H1 (cell line): ENCODE data around the gene SCG2. TPM values are rescaled to one million over a fixed set of nuclear protein-coding genes. Genes with fewer than 3 reads are reported as not detected.

Experiments used
- CTCF ChIA-PET: fragments of 300-600 bp; sonication (Branson Sonifier 250); formaldehyde crosslinking; loops from one replicate; lab custom pipeline; 2021; ENCODE audit not compliant: partially characterized antibody; lab: Charles Lee
- POLR2A ChIA-PET: fragments of 300-600 bp; sonication (Branson Sonifier 250); formaldehyde crosslinking; loops from one replicate; lab custom pipeline; 2021; ENCODE audit warnings: inconsistent platforms; ENCODE audit not compliant: partially characterized antibody; lab: Charles Lee
- DNase-seq, 2 experiments: peaks; one replicate each; pipeline versions ENCODE4 v3.0.0 to v3.0.0-alpha.2; 2010 to 2022; ENCODE audit warnings: low spot score in 2 of 2, low read depth in 1 of 2, mixed read lengths in 1 of 2
- FAIRE-seq: peaks from 2 replicates; lab custom pipeline; 2011; peaks lifted over from hg19 to GRCh38; lab: Jason Lieb, UNC
- H2AFZ ChIP-seq: 2 replicates; pipeline ENCODE4 v1.8.1; 2012; ENCODE audit warnings: low read length, inconsistent platforms
- H2AK5ac ChIP-seq: 2 replicates; pipeline ENCODE4 v1.6.1; 2013; ENCODE audit warnings: low read depth, low read length
- H2BK120ac ChIP-seq: replicated peaks from 2 replicates; pipeline ENCODE3; 2013; ENCODE audit warnings: low read depth, low read length, inconsistent platforms
- H2BK12ac ChIP-seq: 2 replicates; pipeline ENCODE4 v1.6.1; 2013; ENCODE audit warnings: low read depth, low read length
- H2BK15ac ChIP-seq: 2 replicates; pipeline ENCODE4 v1.6.1; 2013; ENCODE audit warnings: low read length
- H2BK20ac ChIP-seq: 2 replicates; pipeline ENCODE4 v1.6.1; 2013; ENCODE audit warnings: low read length
- H2BK5ac ChIP-seq: 2 replicates; pipeline ENCODE4 v1.6.1; 2013; ENCODE audit warnings: low read depth, low read length
- H3K14ac ChIP-seq: 2 replicates; pipeline ENCODE4 v1.6.1; 2013; ENCODE audit warnings: inconsistent platforms; ENCODE audit not compliant: insufficient read length
- H3K18ac ChIP-seq: 2 replicates; pipeline ENCODE4 v1.6.1; 2013; ENCODE audit warnings: low read length; ENCODE audit errors: extremely low read depth
- H3K23ac ChIP-seq: 2 replicates; pipeline ENCODE4 v1.6.1; 2013; ENCODE audit warnings: inconsistent platforms; ENCODE audit not compliant: insufficient read length
- H3K23me2 ChIP-seq: 2 replicates; pipeline ENCODE4 v1.6.1; 2013; ENCODE audit warnings: low read depth, low read length
- H3K27ac ChIP-seq: 2 replicates; pipeline ENCODE4 v1.6.1; 2011; ENCODE audit warnings: low read depth, low read length, inconsistent platforms
- H3K27me3 ChIP-seq, 4 experiments: replicated peaks in 1 of 4; 1 replicate in 1 of 4; 2 replicates in 3 of 4; pipeline versions ENCODE4 v1.6.1 to v1.8.1; 2011 to 2013; ENCODE audit warnings: low read length in 3 of 4, mild to moderate bottlenecking in 3 of 4, inconsistent platforms in 2 of 4, mixed read lengths in 2 of 4, moderate library complexity in 1 of 4; ENCODE audit not compliant: control insufficient read depth in 3 of 4, insufficient read depth in 3 of 4; ENCODE audit errors: extremely low read depth in 1 of 4
- H3K36me3 ChIP-seq, 4 experiments: 2 replicates each; pipeline versions ENCODE4 v1.6.1 to v1.8.1; 2011 to 2013; ENCODE audit warnings: mild to moderate bottlenecking in 4 of 4, low read length in 3 of 4, moderate library complexity in 2 of 4, control low read depth in 1 of 4, inconsistent platforms in 1 of 4; ENCODE audit not compliant: insufficient read depth in 4 of 4, control insufficient read depth in 2 of 4
- H3K4ac ChIP-seq: replicated peaks from 2 replicates; pipeline ENCODE3; 2013; ENCODE audit warnings: low read length, low read depth, mixed read lengths, inconsistent platforms; ENCODE audit not compliant: insufficient read length
- H3K4me1 ChIP-seq, 4 experiments: replicated peaks in 1 of 4; 1 replicate in 1 of 4; 2 replicates in 3 of 4; pipeline versions ENCODE4 v1.6.1 to v1.8.1; 2011 to 2013; ENCODE audit warnings: low read length in 3 of 4, inconsistent platforms in 2 of 4, mixed read lengths in 1 of 4; ENCODE audit not compliant: insufficient read depth in 4 of 4, control insufficient read depth in 3 of 4
- H3K4me2 ChIP-seq, 2 experiments: 2 replicates each; pipeline versions ENCODE4 v1.6.1 to v1.8.1; 2011 to 2013; ENCODE audit warnings: low read depth in 2 of 2, low read length in 2 of 2, control low read depth in 1 of 2, inconsistent platforms in 1 of 2, mild to moderate bottlenecking in 1 of 2; ENCODE audit not compliant: insufficient read depth in 1 of 2
- H3K4me3 ChIP-seq, 4 experiments: fragments of 200-600, 300-600 bp in 1 of 4; sonication (generic), shearing (Covaris generic), sonication (Bioruptor Twin) in 1 of 4; 2 replicates each; pipeline versions ENCODE4 v1.5.1 to v1.8.1; 2011 to 2016; ENCODE audit warnings: low read length in 4 of 4, low read depth in 3 of 4, control low read depth in 2 of 4, inconsistent platforms in 2 of 4, mild to moderate bottlenecking in 2 of 4, mixed read lengths in 1 of 4, moderate library complexity in 1 of 4; ENCODE audit not compliant: insufficient read depth in 2 of 4; ENCODE audit errors: extremely low read depth in 1 of 4
- H3K56ac ChIP-seq: replicated peaks from 2 replicates; pipeline ENCODE3; 2013; ENCODE audit warnings: low read depth, mild to moderate bottlenecking, mixed read lengths, low read length, inconsistent platforms; ENCODE audit not compliant: insufficient read length
- H3K79me1 ChIP-seq: 2 replicates; pipeline ENCODE4 v1.6.1; 2013; ENCODE audit warnings: low read depth, low read length, control low read depth
- H3K79me2 ChIP-seq, 2 experiments: 2 replicates each; pipeline versions ENCODE4 v1.6.1 to v1.8.1; 2012 to 2013; ENCODE audit warnings: low read length in 2 of 2, mild to moderate bottlenecking in 2 of 2, inconsistent platforms in 1 of 2; ENCODE audit not compliant: insufficient read depth in 2 of 2, control insufficient read depth in 1 of 2
- H3K9ac ChIP-seq, 4 experiments: replicated peaks in 1 of 4; 1 replicate in 1 of 4; 2 replicates in 3 of 4; pipeline versions ENCODE4 v1.6.1 to v1.8.1; 2011 to 2013; ENCODE audit warnings: low read depth in 3 of 4, low read length in 3 of 4, control low read depth in 2 of 4, mild to moderate bottlenecking in 2 of 4, moderate library complexity in 2 of 4, inconsistent platforms in 1 of 4; ENCODE audit errors: extremely low read depth in 1 of 4
- H3K9me3 ChIP-seq, 2 experiments: 2 replicates each; pipeline versions ENCODE4 v1.6.1 to v1.8.1; 2012 to 2013; ENCODE audit warnings: mild to moderate bottlenecking in 2 of 2, moderate library complexity in 2 of 2, control low read depth in 1 of 2, inconsistent platforms in 1 of 2, low read depth in 1 of 2, low read length in 1 of 2, mixed read lengths in 1 of 2; ENCODE audit not compliant: insufficient read depth in 2 of 2
- H4K20me1 ChIP-seq, 2 experiments: replicated peaks in 1 of 2; 2 replicates each; pipeline versions ENCODE3 to v1.8.1; 2011 to 2013; ENCODE audit warnings: inconsistent platforms in 2 of 2, low read length in 2 of 2, mild to moderate bottlenecking in 1 of 2; ENCODE audit not compliant: insufficient read depth in 2 of 2, control insufficient read depth in 1 of 2
- H4K5ac ChIP-seq: 2 replicates; pipeline ENCODE4 v1.6.1; 2013; ENCODE audit warnings: low read length, low read depth, mixed read lengths, inconsistent platforms; ENCODE audit not compliant: insufficient read length
- H4K8ac ChIP-seq: 2 replicates; pipeline ENCODE4 v1.8.0; 2013; ENCODE audit warnings: mild to moderate bottlenecking, moderate library complexity, low read length, inconsistent platforms; ENCODE audit not compliant: insufficient read depth; ENCODE audit errors: extremely low read depth
- H4K91ac ChIP-seq: replicated peaks from 2 replicates; pipeline ENCODE3; 2013; ENCODE audit warnings: low read length, mixed read lengths, inconsistent platforms; ENCODE audit not compliant: insufficient read length
- CBX5 ChIP-seq: fragments of 300-800, 300-1000 bp; sonication (generic); IDR thresholded peaks from 2 replicates; pipeline ENCODE4 v1.7.1; 2016; ENCODE audit warnings: antibody characterized with exemption, low read length, low read depth
- FOSL1 ChIP-seq: IDR thresholded peaks from 2 replicates; pipeline ENCODE4 v1.6.1; 2011; ENCODE audit warnings: mild to moderate bottlenecking, low read depth, low read length, moderate library complexity; ENCODE audit not compliant: insufficient read depth
- KDM1A ChIP-seq: fragments of 200-600, 300-600 bp; sonication (generic); IDR thresholded peaks from 2 replicates; pipeline ENCODE4 v1.7.1; 2016; ENCODE audit warnings: mild to moderate bottlenecking, low read length, borderline replicate concordance
- NANOG ChIP-seq: IDR thresholded peaks from 2 replicates; pipeline ENCODE4 v1.6.1; 2011; ENCODE audit warnings: low read length, low read depth, mild to moderate bottlenecking, inconsistent platforms; ENCODE audit not compliant: insufficient read depth, poor library complexity, severe bottlenecking
- PHF8 ChIP-seq: fragments of 200-600 bp; sonication (generic); conservative IDR thresholded peaks from 2 replicates; pipeline ENCODE4 v1.7.1; 2012; ENCODE audit warnings: low read depth, mild to moderate bottlenecking, inconsistent platforms, low read length, moderate library complexity
- RAD21 ChIP-seq, 2 experiments: IDR thresholded peaks in 1 of 2; conservative IDR thresholded peaks in 1 of 2; 2 replicates each; pipeline ENCODE4 v1.6.1; 2011; ENCODE audit warnings: low read depth in 2 of 2, low read length in 2 of 2, improper control_type of control experiment in 1 of 2, inconsistent platforms in 1 of 2, mild to moderate bottlenecking in 1 of 2, moderate library complexity in 1 of 2
- RXRA ChIP-seq: IDR thresholded peaks from 2 replicates; pipeline ENCODE4 v1.6.1; 2011; ENCODE audit warnings: low read depth, mild to moderate bottlenecking, low read length, moderate library complexity; ENCODE audit not compliant: insufficient read depth
- SIN3A ChIP-seq, 2 experiments: IDR thresholded peaks in 1 of 2; conservative IDR thresholded peaks in 1 of 2; 2 replicates each; pipeline ENCODE4 v1.6.1; 2011 to 2012; ENCODE audit warnings: low read length in 2 of 2, improper control_type of control experiment in 1 of 2, low read depth in 1 of 2, mild to moderate bottlenecking in 1 of 2
- SP1 ChIP-seq: IDR thresholded peaks from 2 replicates; pipeline ENCODE4 v1.6.1; 2011; ENCODE audit warnings: low read depth, low read length
- SP2 ChIP-seq: IDR thresholded peaks from 2 replicates; pipeline ENCODE4 v1.6.1; 2012; ENCODE audit warnings: mild to moderate bottlenecking, low read length, inconsistent platforms
- SP4 ChIP-seq: IDR thresholded peaks from 2 replicates; pipeline ENCODE4 v1.6.1; 2012; ENCODE audit warnings: low read length, inconsistent platforms
- SRF ChIP-seq: IDR thresholded peaks from 2 replicates; pipeline ENCODE4 v1.6.1; 2011; ENCODE audit warnings: mild to moderate bottlenecking, low read depth, low read length, moderate library complexity
- YY1 ChIP-seq: IDR thresholded peaks from 2 replicates; pipeline ENCODE4 v1.6.1; 2011; ENCODE audit warnings: low read depth, mild to moderate bottlenecking, low read length
- WGBS, 2 experiments: shearing (Covaris generic) in 1 of 2; methylation state at CpG; one replicate each; pipeline versions ENCODE4 v1.1.6 to v1.1.7; 2013 to 2015; ENCODE audit warnings: low lambda C conversion rate in 2 of 2, mixed read lengths in 2 of 2, inconsistent platforms in 1 of 2, low coverage in 1 of 2, missing lambda C conversion rate in 1 of 2; ENCODE audit not compliant: insufficient replicate concordance in 2 of 2, insufficient coverage in 1 of 2, insufficient read length in 1 of 2; ENCODE audit errors: extremely low coverage in 1 of 2, missing lambda C conversion rate in 1 of 2; 5-methylcytosine and 5-hydroxymethylcytosine counted together
- polyA plus RNA-seq, 7 experiments: library from polyadenylated mRNA; depleted of rRNA in 3 of 7; stranded (reverse) in 5 of 7; unstranded in 2 of 7; fragments of >200 nt in 5 of 7; fragments of 200-250 nt in 2 of 7; gene quantifications; 1 replicate in 5 of 7; 2 replicates in 1 of 7; 4 replicates in 1 of 7; pipeline versions ENCODE4 v1.2.1 to v1.2.3, GENCODE V29; 2011 to 2013; ENCODE audit warnings: missing spikeins in 2 of 7, mixed read lengths in 2 of 7
- total RNA-seq: library from RNA; stranded (reverse); fragmentation: NEBNext Ultra II Directional; extraction: Animal tissue kit (Norgen Biotek cat#: 25700); gene quantifications from 2 replicates; pipeline ENCODE4 v1.2.1, GENCODE V29; 2021

SCG2 gene
- total and polyA plus RNA-seq, 2 of the 8 experiments (the other 6 are each of a cell fraction or from before 2014, with no cell fraction given) = 0.54 to 1.0 TPM

DNA sequence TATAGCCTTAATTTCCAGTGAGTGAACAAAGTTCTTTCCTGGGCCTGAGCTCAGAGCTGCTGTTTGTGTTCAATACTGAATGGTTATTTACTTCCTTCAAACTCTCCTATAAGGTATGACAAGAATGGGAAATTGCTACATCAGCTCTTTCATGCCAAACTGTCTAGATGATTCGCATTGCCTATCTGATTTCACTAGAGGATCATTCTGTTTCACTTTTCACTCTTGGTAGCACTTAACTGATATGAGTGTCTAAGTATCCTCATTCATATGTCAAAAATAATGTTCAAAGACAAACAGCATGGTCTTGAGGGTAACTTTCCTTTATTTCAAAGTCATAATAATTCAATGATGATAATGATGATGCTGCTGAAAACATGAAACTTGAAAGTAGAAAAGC lies 32.9 kb upstream of the SCG2 start:
- H2BK15ac ChIP-seq = no peak overlapping the region
- H4K91ac ChIP-seq = no peak overlapping the region
- H3K4me1 ChIP-seq = no peaks in the 10 kb centered on the region
- WGBS, 2 experiments = 88% methylated on average over 1 of the region's 1 CpG; no CpG with 5 or more reads in 1 of the 2 experiments
- H2BK120ac ChIP-seq = no peak overlapping the region
- no peak overlapping the region for H3K4me2 ChIP-seq
- no peak overlapping the region for H2BK12ac ChIP-seq
- H3K56ac ChIP-seq = no peak overlapping the region
- no peaks in the 10 kb centered on the region; a peak in 2 of 8 replicates for H3K36me3 ChIP-seq
- H3K4ac ChIP-seq = no peak overlapping the region
- ChIA-PET CTCF (interaction anchor here (0.6 kb wide), 1 partner anchor 31 kb away, joined by 3 read pairs; no protein-coding TSS in a partner anchor), POLR2A (interaction anchor here (0.7 kb wide), 1 partner anchor 12 kb away, joined by 3 read pairs; no protein-coding TSS in a partner anchor)
- no peaks in the 10 kb centered on the region for H3K23me2 ChIP-seq
- H3K4me3 ChIP-seq = no peak overlapping the region
- H2AK5ac ChIP-seq = no peak overlapping the region
- no peaks in the 10 kb centered on the region for H3K79me2 ChIP-seq
- no peak overlapping the region for H3K23ac ChIP-seq
- H3K9ac ChIP-seq = no peak overlapping the region
- no peak overlapping the region for H3K14ac ChIP-seq
- H3K18ac ChIP-seq = no peak overlapping the region
- H3K27me3 ChIP-seq = no peaks in the 10 kb centered on the region
- H2AFZ ChIP-seq = no peak overlapping the region
- FAIRE-seq (no peak), DNase-seq (no peak)
- H2BK20ac ChIP-seq = no peak overlapping the region
- H3K27ac ChIP-seq = no peak overlapping the region
- no peaks in the 10 kb centered on the region for H4K20me1 ChIP-seq
- no peak overlapping the region for H2BK5ac ChIP-seq
- H4K8ac ChIP-seq = no peak overlapping the region
- peaks cover 0 to 8% of the 10 kb centered on the region in 2 experiments; a peak in 3 of 4 replicates for H3K9me3 ChIP-seq
- H4K5ac ChIP-seq = no peak overlapping the region
- no peaks in the 10 kb centered on the region for H3K79me1 ChIP-seq
- TF ChIP-seq NANOG (no peak), RXRA (no peak), YY1 (no peak), SP1 (no peak), SP2 (no peak), RAD21 (IDR thresholded peaks at IDR 0.05 in 1 of 2, conservative IDR thresholded peaks at IDR 0.05 in 1 of 2; ENCODE audit: low read depth in 2 of 2, low read length in 2 of 2) (no peak), CBX5 (no peak), SRF (no peak), SIN3A (conservative IDR thresholded peaks at IDR 0.05 in 1 of 2, IDR thresholded peaks at IDR 0.05 in 1 of 2; ENCODE audit: low read depth in 1 of 2, low read length in 2 of 2) (no peak), FOSL1 (no peak), SP4 (no peak), PHF8 (no peak), KDM1A (no peak)
